Measurements from ENCODE around the gene FSTL5. TPM values are rescaled to one million over a fixed set of nuclear protein-coding genes. Genes with fewer than 3 reads are reported as not detected.

The FSTL5 gene
- total and polyA plus RNA-seq, 9 of the 15 experiments (the other 6 are each of a cell fraction or from before 2014, with no cell fraction given), result 0.09 to 3.1 (median 0.50) TPM; not detected in 1

DNA sequence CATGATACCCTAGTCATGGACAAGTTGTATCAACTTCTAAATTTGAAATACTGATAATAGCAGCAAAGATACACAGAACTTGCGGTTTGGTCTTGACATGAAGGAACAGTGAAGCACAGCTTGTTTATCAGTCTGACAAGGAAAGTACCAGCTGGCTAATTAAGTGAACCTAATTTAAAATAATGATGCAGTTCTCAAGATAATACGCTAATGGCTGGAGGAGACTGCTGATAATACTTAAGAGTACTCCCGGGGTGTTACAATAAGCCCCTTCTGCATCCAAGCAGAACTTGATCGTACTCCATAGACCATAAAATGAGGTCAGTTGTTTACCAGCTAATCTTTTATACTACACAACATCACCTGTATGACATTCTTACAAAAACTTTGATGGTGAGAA, 697.5 kb downstream of the FSTL5 start:
- no peak overlapping the region for H3K9ac ChIP-seq (ENCODE audit: insufficient read depth in 1 of 2, low read depth in 2 of 2, low read length in 2 of 2)
- no peak overlapping the region for H3K27ac ChIP-seq (ENCODE audit: extremely low read depth, low read depth, low read length)
- 0% methylated on average over 1 of the region's 4 CpGs for WGBS (ENCODE audit: insufficient coverage, low coverage, missing lambda C conversion rate)
- no peaks in the 10 kb centered on the region for H3K27me3 ChIP-seq (ENCODE audit: control insufficient read depth in 2 of 2, insufficient read depth in 2 of 2, low read length in 2 of 2)
- intact Hi-C loops (cut with micrococcal nuclease), result no loop called here
- H3K9me1 ChIP-seq (ENCODE audit: control insufficient read depth, insufficient read depth, low read length), result no peaks in the 10 kb centered on the region
- DNase-seq (ENCODE audit: extremely low read depth in 1 of 4, low spot score in 3 of 4) (no peak), ATAC-seq (no peak), FAIRE-seq (no peak)
- H3K36me3 ChIP-seq (ENCODE audit: control insufficient read depth, insufficient read depth, low read length), result no peaks in the 10 kb centered on the region
- BruUV-seq (replicated peaks), result no TSS peak
- H3K9me3 ChIP-seq (replicated peaks; ENCODE audit: control insufficient read depth, insufficient read depth, low read depth, low read length), result no peaks in the 10 kb centered on the region
- ChIA-PET POLR2A (no interaction called here), CTCF (ENCODE audit: low intra/inter-chr PET ratio) (no interaction called here)
- no peak overlapping the region for H3K4me3 ChIP-seq
- no peaks in the 10 kb centered on the region for H3K4me1 ChIP-seq (replicated peaks in 1 of 2; ENCODE audit: control insufficient read depth in 2 of 2, insufficient read depth in 2 of 2, low read length in 2 of 2)
- no peak overlapping the region for H3K4me2 ChIP-seq (ENCODE audit: insufficient read depth, low read length)
- no peaks in the 10 kb centered on the region for H3K79me2 ChIP-seq (ENCODE audit: control insufficient read depth, insufficient read depth, low read length)
- H2AFZ ChIP-seq (ENCODE audit: low read depth, low read length), result no peak overlapping the region
- H4K20me1 ChIP-seq (replicated peaks; ENCODE audit: control insufficient read depth, insufficient read depth, low read length), result no peaks in the 10 kb centered on the region
- in situ Hi-C loops (cut with MboI), result no loop called here
- TF ChIP-seq, protein P1, sequence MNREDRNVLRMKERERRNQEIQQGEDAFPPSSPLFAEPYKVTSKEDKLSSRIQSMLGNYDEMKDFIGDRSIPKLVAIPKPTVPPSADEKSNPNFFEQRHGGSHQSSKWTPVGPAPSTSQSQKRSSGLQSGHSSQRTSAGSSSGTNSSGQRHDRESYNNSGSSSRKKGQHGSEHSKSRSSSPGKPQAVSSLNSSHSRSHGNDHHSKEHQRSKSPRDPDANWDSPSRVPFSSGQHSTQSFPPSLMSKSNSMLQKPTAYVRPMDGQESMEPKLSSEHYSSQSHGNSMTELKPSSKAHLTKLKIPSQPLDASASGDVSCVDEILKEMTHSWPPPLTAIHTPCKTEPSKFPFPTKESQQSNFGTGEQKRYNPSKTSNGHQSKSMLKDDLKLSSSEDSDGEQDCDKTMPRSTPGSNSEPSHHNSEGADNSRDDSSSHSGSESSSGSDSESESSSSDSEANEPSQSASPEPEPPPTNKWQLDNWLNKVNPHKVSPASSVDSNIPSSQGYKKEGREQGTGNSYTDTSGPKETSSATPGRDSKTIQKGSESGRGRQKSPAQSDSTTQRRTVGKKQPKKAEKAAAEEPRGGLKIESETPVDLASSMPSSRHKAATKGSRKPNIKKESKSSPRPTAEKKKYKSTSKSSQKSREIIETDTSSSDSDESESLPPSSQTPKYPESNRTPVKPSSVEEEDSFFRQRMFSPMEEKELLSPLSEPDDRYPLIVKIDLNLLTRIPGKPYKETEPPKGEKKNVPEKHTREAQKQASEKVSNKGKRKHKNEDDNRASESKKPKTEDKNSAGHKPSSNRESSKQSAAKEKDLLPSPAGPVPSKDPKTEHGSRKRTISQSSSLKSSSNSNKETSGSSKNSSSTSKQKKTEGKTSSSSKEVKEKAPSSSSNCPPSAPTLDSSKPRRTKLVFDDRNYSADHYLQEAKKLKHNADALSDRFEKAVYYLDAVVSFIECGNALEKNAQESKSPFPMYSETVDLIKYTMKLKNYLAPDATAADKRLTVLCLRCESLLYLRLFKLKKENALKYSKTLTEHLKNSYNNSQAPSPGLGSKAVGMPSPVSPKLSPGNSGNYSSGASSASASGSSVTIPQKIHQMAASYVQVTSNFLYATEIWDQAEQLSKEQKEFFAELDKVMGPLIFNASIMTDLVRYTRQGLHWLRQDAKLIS (CRISPR knock-in tag; IDR thresholded peaks at IDR 0.05), result no peak
- TF ChIP-seq SMARCA4 (IDR thresholded peaks at IDR 0.05), result no peak
- TF ChIP-seq ARID2 (IDR thresholded peaks at IDR 0.05), result no peak
- TF ChIP-seq, protein P2, sequence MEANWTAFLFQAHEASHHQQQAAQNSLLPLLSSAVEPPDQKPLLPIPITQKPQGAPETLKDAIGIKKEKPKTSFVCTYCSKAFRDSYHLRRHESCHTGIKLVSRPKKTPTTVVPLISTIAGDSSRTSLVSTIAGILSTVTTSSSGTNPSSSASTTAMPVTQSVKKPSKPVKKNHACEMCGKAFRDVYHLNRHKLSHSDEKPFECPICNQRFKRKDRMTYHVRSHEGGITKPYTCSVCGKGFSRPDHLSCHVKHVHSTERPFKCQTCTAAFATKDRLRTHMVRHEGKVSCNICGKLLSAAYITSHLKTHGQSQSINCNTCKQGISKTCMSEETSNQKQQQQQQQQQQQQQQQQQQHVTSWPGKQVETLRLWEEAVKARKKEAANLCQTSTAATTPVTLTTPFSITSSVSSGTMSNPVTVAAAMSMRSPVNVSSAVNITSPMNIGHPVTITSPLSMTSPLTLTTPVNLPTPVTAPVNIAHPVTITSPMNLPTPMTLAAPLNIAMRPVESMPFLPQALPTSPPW (CRISPR knock-in tag; IDR thresholded peaks at IDR 0.05), result no peak
- TF ChIP-seq ILF3 (IDR thresholded peaks at IDR 0.05; ENCODE audit: borderline replicate concordance), result no peak
- TF ChIP-seq ZNF23 (CRISPR knock-in tag; IDR thresholded peaks at IDR 0.05), result no peak
- TF ChIP-seq MYNN (IDR thresholded peaks at IDR 0.05), result no peak
- TF ChIP-seq MYNN (CRISPR knock-in tag; IDR thresholded peaks at IDR 0.05), result no peak
- TF ChIP-seq ZNF124 (CRISPR knock-in tag; IDR thresholded peaks at IDR 0.05), result no peak
- TF ChIP-seq YY1 (IDR thresholded peaks at IDR 0.05; ENCODE audit: borderline replicate concordance in 1 of 3, control insufficient read depth in 1 of 3, extremely low read depth in 1 of 3, insufficient read depth in 3 of 3, insufficient read length in 1 of 3, insufficient replicate concordance in 2 of 3, low read depth in 1 of 3, low read length in 2 of 3), result no peak
